WTC11 (cell line): ENCODE data around the gene TFPT. TPM values are rescaled to one million over a fixed set of nuclear protein-coding genes. Genes with fewer than 3 reads are reported as not detected.
A peak's percentile ranks its signal among the peaks of the same experiment; 100 is the strongest.

Experiments used
- ATAC-seq: fragments of 200-7000 bp; cut with Tn5 transposase; 2 replicates; pipeline ENCODE4 v1.10.0; 2021; ENCODE audit warnings: mild to moderate bottlenecking, moderate library complexity
- Bru-seq: library from RNA; stranded (reverse); fragments of 400-500 nt; gene quantifications from one replicate; lab custom pipeline; 2021; lab: Mats Ljungman, UMichigan
- CTCF ChIA-PET: fragments of 300-600 bp; sonication (Branson Sonifier 250); formaldehyde crosslinking; loops from one replicate; lab custom pipeline; 2021; ENCODE audit warnings: antibody characterized with exemption; lab: Charles Lee
- POLR2A ChIA-PET: fragments of 350-600 bp; sonication (Branson Sonifier 250); formaldehyde crosslinking; loops from one replicate; lab custom pipeline; 2021; ENCODE audit warnings: antibody characterized with exemption; lab: Charles Lee
- DNase-seq: peaks from one replicate; pipeline ENCODE4 v3.0.0; 2021; ENCODE audit warnings: low spot score
- H3K27ac Mint-ChIP-seq: 2 replicates; pipeline ENCODE4 v1.8.0; 2021; ENCODE audit warnings: mixed read lengths
- H3K27me3 Mint-ChIP-seq: 2 replicates; pipeline ENCODE4 v1.8.0; 2021; ENCODE audit warnings: low read depth, mild to moderate bottlenecking, moderate library complexity, mixed read lengths
- H3K36me3 Mint-ChIP-seq: 2 replicates; pipeline ENCODE4 v1.8.0; 2021; ENCODE audit warnings: mixed read lengths
- H3K4me1 Mint-ChIP-seq: 2 replicates; pipeline ENCODE4 v1.8.0; 2022; ENCODE audit warnings: mixed read lengths
- H3K4me3 Mint-ChIP-seq: 2 replicates; pipeline ENCODE4 v1.8.0; 2021; ENCODE audit warnings: mild to moderate bottlenecking, moderate library complexity, mixed read lengths
- H3K9me3 Mint-ChIP-seq: 2 replicates; pipeline ENCODE4 v1.8.0; 2021; ENCODE audit warnings: mixed read lengths
- ATF1 ChIP-seq: sonication (generic); formaldehyde crosslinking; IDR thresholded peaks from 2 replicates; pipeline ENCODE4 v1.8.1; 2023; ENCODE audit warnings: mild to moderate bottlenecking, moderate library complexity, missing genetic modification reagents
- CREB1 ChIP-seq: sonication (generic); formaldehyde crosslinking; IDR thresholded peaks from 2 replicates; pipeline ENCODE4 v1.8.0; 2023; ENCODE audit warnings: mild to moderate bottlenecking, missing genetic modification reagents
- CREM ChIP-seq: sonication (generic); formaldehyde crosslinking; IDR thresholded peaks from 2 replicates; pipeline ENCODE4 v1.8.1; 2022; ENCODE audit warnings: mild to moderate bottlenecking, missing genetic modification reagents, moderate library complexity
- E2F5 ChIP-seq: sonication (generic); formaldehyde crosslinking; IDR thresholded peaks from 2 replicates; pipeline ENCODE4 v1.8.1; 2022; ENCODE audit warnings: mild to moderate bottlenecking, moderate library complexity, missing genetic modification reagents
- ESRRA ChIP-seq: sonication (generic); formaldehyde crosslinking; IDR thresholded peaks from 2 replicates; pipeline ENCODE4 v1.8.1; 2022; ENCODE audit warnings: mild to moderate bottlenecking, missing genetic modification reagents, borderline replicate concordance
- ETV6 ChIP-seq: sonication (generic); formaldehyde crosslinking; IDR thresholded peaks from 2 replicates; pipeline ENCODE4 v1.8.1; 2022; ENCODE audit warnings: mild to moderate bottlenecking, missing genetic modification reagents
- FOXK1 ChIP-seq: sonication (generic); formaldehyde crosslinking; IDR thresholded peaks from 2 replicates; pipeline ENCODE4 v1.8.0; 2022; ENCODE audit warnings: mild to moderate bottlenecking, moderate library complexity, missing genetic modification reagents
- FOXP1 ChIP-seq: sonication (generic); formaldehyde crosslinking; IDR thresholded peaks from 2 replicates; pipeline ENCODE4 v1.8.0; 2022; ENCODE audit warnings: missing genetic modification reagents, mild to moderate bottlenecking, moderate library complexity, borderline replicate concordance
- GABPB1 ChIP-seq: sonication (generic); formaldehyde crosslinking; IDR thresholded peaks from 2 replicates; pipeline ENCODE4 v1.8.1; 2023; ENCODE audit warnings: mild to moderate bottlenecking, missing genetic modification reagents
- GRHL2 ChIP-seq: fragments of 250-450 bp; sonication (Bioruptor Pico); IDR thresholded peaks from 2 replicates; pipeline ENCODE4 v1.8.0; 2022; ENCODE audit warnings: mild to moderate bottlenecking, moderate library complexity; ENCODE audit not compliant: insufficient replicate concordance, severe bottlenecking
- KAT7 ChIP-seq: sonication (generic); formaldehyde crosslinking; IDR thresholded peaks from 2 replicates; pipeline ENCODE4 v1.8.1; 2023; ENCODE audit warnings: missing genetic modification reagents, mild to moderate bottlenecking, borderline replicate concordance
- MLX ChIP-seq: sonication (generic); formaldehyde crosslinking; IDR thresholded peaks from 2 replicates; pipeline ENCODE4 v1.8.1; 2023; ENCODE audit warnings: mild to moderate bottlenecking, missing genetic modification reagents, moderate library complexity
- NFATC4 ChIP-seq: fragments of 250-450 bp; sonication (Bioruptor Pico); IDR thresholded peaks from 2 replicates; pipeline ENCODE4 v1.9.0; 2021; ENCODE audit warnings: mild to moderate bottlenecking
- NFYB ChIP-seq: sonication (generic); formaldehyde crosslinking; conservative IDR thresholded peaks from 2 replicates; pipeline ENCODE4 v1.8.0; 2022; ENCODE audit warnings: low read depth, missing genetic modification reagents
- NR1H2 ChIP-seq: sonication (generic); formaldehyde crosslinking; IDR thresholded peaks from 2 replicates; pipeline ENCODE4 v1.9.0; 2021; ENCODE audit warnings: mild to moderate bottlenecking, moderate library complexity, missing genetic modification reagents
- SOX15 ChIP-seq: fragments of 250-450 bp; sonication (Bioruptor Pico); IDR thresholded peaks from 2 replicates; pipeline ENCODE4 v1.9.0; 2021; ENCODE audit warnings: mild to moderate bottlenecking
- SP1 ChIP-seq: sonication (generic); formaldehyde crosslinking; conservative IDR thresholded peaks from 2 replicates; pipeline ENCODE4 v1.8.1; 2022; ENCODE audit warnings: missing genetic modification reagents
- TEAD1 ChIP-seq: sonication (generic); formaldehyde crosslinking; IDR thresholded peaks from 2 replicates; pipeline ENCODE4 v1.8.0; 2022; ENCODE audit warnings: mild to moderate bottlenecking, missing genetic modification reagents
- ZMAT4 ChIP-seq: fragments of 250-450 bp; sonication (Bioruptor Pico); IDR thresholded peaks from 2 replicates; pipeline ENCODE4 v1.9.0; 2021; ENCODE audit warnings: mild to moderate bottlenecking
- ZNF232 ChIP-seq: sonication (generic); formaldehyde crosslinking; IDR thresholded peaks from 2 replicates; pipeline ENCODE4 v1.8.0; 2022; ENCODE audit warnings: mild to moderate bottlenecking, missing genetic modification reagents
- ZNF423 ChIP-seq: fragments of 250-450 bp; sonication (Bioruptor Pico); IDR thresholded peaks from 2 replicates; pipeline ENCODE4 v2.1.2; 2022; ENCODE audit warnings: mild to moderate bottlenecking, moderate library complexity
- long read RNA-seq, 3 experiments: library from RNA in 1 of 3; library from capped mRNA in 1 of 3; library from polyadenylated mRNA in 1 of 3; unstranded in 2 of 3; stranded (forward) in 1 of 3; transcript quantifications; one replicate each; pipeline ENCODE4 v2.0.0, GENCODE V29; 2021
- total RNA-seq: library from RNA; stranded (reverse); gene quantifications from 3 replicates; pipeline ENCODE4 v1.2.3, GENCODE V29; 2021
- TF ChIP-seq, protein P1 (sequence below): sonication (generic); formaldehyde crosslinking; IDR thresholded peaks from 2 replicates; pipeline ENCODE4 v1.8.1; 2022; ENCODE audit warnings: missing genetic modification reagents, borderline replicate concordance
- TF ChIP-seq, protein P2 (sequence below): fragments of 200-600 bp; IDR thresholded peaks from 2 replicates; pipeline ENCODE4 v1.8.0; 2022; ENCODE audit warnings: antibody characterized with exemption
- TF ChIP-seq, protein P3 (sequence below): sonication (generic); formaldehyde crosslinking; IDR thresholded peaks from 2 replicates; pipeline ENCODE4 v1.8.0; 2022; ENCODE audit warnings: mild to moderate bottlenecking, missing genetic modification reagents
- TF ChIP-seq, protein P4 (sequence below): fragments of 250-450 bp; sonication (Bioruptor Pico); IDR thresholded peaks from 2 replicates; pipeline ENCODE4 v1.9.0; 2021; ENCODE audit warnings: mild to moderate bottlenecking

TFPT gene
- 20.5 to 24.6 TPM (median 24.2 TPM) in 3 replicates for total RNA-seq
- percentile 55 among the genes with signal in this experiment for Bru-seq, nascent RNA
- long read RNA-seq, experiment 1, transcript TFPT-203 (6 exons, 1,205 nt): major isoform, 29 of 33 reads
- long read RNA-seq, experiment 1, partial matches to known transcripts: 0 of 33 reads
- long read RNA-seq, experiment 1, other reads (novel, unspliced or antisense): 3 of 33 reads
- long read RNA-seq, experiment 2, transcript TFPT-203 (6 exons, 1,205 nt): major isoform, 8 of 16 reads
- long read RNA-seq, experiment 2, partial matches to known transcripts: 4 of 16 reads
- long read RNA-seq, experiment 2, other reads (novel, unspliced or antisense): 3 of 16 reads
- long read RNA-seq, experiment 3, transcript TFPT-203 (6 exons, 1,205 nt): major isoform, 59 of 63 reads
- long read RNA-seq, experiment 3, partial matches to known transcripts: 0 of 63 reads
- long read RNA-seq, experiment 3, other reads (novel, unspliced or antisense): 4 of 63 reads

- peak; percentile 93 for ATAC-seq
- Mint-ChIP-seq H3K27ac (peak within 1 kb of the TSS; percentile 93), H3K9me3 (no peaks in the 10 kb centered on the region), H3K27me3 (no peaks in the 10 kb centered on the region; the same call in 1 of the 2 replicates), H3K36me3 (peaks cover 29% of the 10 kb centered on the region), H3K4me1 (peaks cover 22% of the 10 kb centered on the region), H3K4me3 (peak within 1 kb of the TSS; percentile 95)
- CTCF ChIA-PET: interaction anchor here (0.8 to 2.5 kb wide), 9 partner anchors 18 to 203 kb away, joined by 3 to 9 read pairs (median 3); partner anchors contain the start of gene CNOT3
- POLR2A ChIA-PET: interaction anchor here (0.5 to 3.1 kb wide), 7 partner anchors 12 to 248 kb away, joined by 3 to 23 read pairs (median 5); partner anchors contain the start of genes CNOT3, MYADM, NDUFA3 and TMC4
- peak; percentile 97 for DNase-seq
- TF ChIP-seq TEAD1 (CRISPR knock-in tag) (peak; percentile 60; the same call in 1 of the 2 replicates), ZNF232 (CRISPR knock-in tag) (peak; percentile 56; the same call in 1 of the 2 replicates), ESRRA (CRISPR knock-in tag) (no peak), GABPB1 (peak; percentile 26; the same call in 1 of the 2 replicates), FOXK1 (CRISPR knock-in tag) (peak; percentile 98), CREB1 (peak; percentile 90), SP1 (CRISPR knock-in tag) (peak; percentile 80; the same call in 1 of the 2 replicates), NFATC4 (CRISPR knock-in tag) (peak; percentile 52; the same call in 1 of the 2 replicates), FOXP1 (CRISPR knock-in tag) (no peak; the same call in 1 of the 2 replicates), E2F5 (CRISPR knock-in tag) (peak; percentile 69; the same call in 1 of the 2 replicates), NR1H2 (CRISPR knock-in tag) (no peak), MLX (CRISPR knock-in tag) (no peak), ATF1 (CRISPR knock-in tag) (peak; percentile 95; the same call in 1 of the 2 replicates), KAT7 (CRISPR knock-in tag) (0 out of 2 replicates have a peak, but pooled peaks have one; percentile 63), ZMAT4 (CRISPR knock-in tag) (no peak), NFYB (CRISPR knock-in tag) (peak; percentile 91), GRHL2 (no peak), ZNF423 (CRISPR knock-in tag) (no peak), ETV6 (CRISPR knock-in tag) (peak; percentile 45), SOX15 (CRISPR knock-in tag) (no peak), CREM (peak; percentile 99)
- TF ChIP-seq, protein P1, sequence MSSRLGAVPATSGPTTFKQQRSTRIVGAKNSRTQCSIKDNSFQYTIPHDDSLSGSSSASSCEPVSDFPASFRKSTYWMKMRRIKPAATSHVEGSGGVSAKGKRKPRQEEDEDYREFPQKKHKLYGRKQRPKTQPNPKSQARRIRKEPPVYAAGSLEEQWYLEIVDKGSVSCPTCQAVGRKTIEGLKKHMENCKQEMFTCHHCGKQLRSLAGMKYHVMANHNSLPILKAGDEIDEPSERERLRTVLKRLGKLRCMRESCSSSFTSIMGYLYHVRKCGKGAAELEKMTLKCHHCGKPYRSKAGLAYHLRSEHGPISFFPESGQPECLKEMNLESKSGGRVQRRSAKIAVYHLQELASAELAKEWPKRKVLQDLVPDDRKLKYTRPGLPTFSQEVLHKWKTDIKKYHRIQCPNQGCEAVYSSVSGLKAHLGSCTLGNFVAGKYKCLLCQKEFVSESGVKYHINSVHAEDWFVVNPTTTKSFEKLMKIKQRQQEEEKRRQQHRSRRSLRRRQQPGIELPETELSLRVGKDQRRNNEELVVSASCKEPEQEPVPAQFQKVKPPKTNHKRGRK (CRISPR knock-in tag): no peak
- TF ChIP-seq, protein P2, sequence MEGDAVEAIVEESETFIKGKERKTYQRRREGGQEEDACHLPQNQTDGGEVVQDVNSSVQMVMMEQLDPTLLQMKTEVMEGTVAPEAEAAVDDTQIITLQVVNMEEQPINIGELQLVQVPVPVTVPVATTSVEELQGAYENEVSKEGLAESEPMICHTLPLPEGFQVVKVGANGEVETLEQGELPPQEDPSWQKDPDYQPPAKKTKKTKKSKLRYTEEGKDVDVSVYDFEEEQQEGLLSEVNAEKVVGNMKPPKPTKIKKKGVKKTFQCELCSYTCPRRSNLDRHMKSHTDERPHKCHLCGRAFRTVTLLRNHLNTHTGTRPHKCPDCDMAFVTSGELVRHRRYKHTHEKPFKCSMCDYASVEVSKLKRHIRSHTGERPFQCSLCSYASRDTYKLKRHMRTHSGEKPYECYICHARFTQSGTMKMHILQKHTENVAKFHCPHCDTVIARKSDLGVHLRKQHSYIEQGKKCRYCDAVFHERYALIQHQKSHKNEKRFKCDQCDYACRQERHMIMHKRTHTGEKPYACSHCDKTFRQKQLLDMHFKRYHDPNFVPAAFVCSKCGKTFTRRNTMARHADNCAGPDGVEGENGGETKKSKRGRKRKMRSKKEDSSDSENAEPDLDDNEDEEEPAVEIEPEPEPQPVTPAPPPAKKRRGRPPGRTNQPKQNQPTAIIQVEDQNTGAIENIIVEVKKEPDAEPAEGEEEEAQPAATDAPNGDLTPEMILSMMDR: no peak
- TF ChIP-seq, protein P3, sequence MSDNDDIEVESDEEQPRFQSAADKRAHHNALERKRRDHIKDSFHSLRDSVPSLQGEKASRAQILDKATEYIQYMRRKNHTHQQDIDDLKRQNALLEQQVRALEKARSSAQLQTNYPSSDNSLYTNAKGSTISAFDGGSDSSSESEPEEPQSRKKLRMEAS (CRISPR knock-in tag): peak; percentile 77
- TF ChIP-seq, protein P4, sequence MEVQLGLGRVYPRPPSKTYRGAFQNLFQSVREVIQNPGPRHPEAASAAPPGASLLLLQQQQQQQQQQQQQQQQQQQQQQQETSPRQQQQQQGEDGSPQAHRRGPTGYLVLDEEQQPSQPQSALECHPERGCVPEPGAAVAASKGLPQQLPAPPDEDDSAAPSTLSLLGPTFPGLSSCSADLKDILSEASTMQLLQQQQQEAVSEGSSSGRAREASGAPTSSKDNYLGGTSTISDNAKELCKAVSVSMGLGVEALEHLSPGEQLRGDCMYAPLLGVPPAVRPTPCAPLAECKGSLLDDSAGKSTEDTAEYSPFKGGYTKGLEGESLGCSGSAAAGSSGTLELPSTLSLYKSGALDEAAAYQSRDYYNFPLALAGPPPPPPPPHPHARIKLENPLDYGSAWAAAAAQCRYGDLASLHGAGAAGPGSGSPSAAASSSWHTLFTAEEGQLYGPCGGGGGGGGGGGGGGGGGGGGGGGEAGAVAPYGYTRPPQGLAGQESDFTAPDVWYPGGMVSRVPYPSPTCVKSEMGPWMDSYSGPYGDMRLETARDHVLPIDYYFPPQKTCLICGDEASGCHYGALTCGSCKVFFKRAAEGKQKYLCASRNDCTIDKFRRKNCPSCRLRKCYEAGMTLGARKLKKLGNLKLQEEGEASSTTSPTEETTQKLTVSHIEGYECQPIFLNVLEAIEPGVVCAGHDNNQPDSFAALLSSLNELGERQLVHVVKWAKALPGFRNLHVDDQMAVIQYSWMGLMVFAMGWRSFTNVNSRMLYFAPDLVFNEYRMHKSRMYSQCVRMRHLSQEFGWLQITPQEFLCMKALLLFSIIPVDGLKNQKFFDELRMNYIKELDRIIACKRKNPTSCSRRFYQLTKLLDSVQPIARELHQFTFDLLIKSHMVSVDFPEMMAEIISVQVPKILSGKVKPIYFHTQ (CRISPR knock-in tag): 0 out of 2 replicates have a peak, but pooled peaks have one; percentile 20
These were observed at the start of gene TFPT, which contains the start of gene PRPF31 for GRCh38 chr19:54115109-54116063. Gene TFPT, minus strand, starts transcription at chr19:54115657. Its CDS starts 388 bp downstream, at chr19:54115269. Gene PRPF31, plus strand, starts transcription at chr19:54115754. Its CDS starts 2,525 bp downstream, at chr19:54118279.
